Testis (tissue), 2 donors: ENCODE results near the gene ZNF853.

Experiments
- CTCF ChIP-seq, 3 experiments: fragments of 450-650 bp in 2 of 3; fragments of 200-600 bp in 1 of 3; sonication (generic) in 1 of 3; IDR thresholded peaks; one replicate each; pipeline ENCODE4 v1.5.1; 2016 to 2019; ENCODE audit warnings: antibody characterized with exemption in 3 of 3, mild to moderate bottlenecking in 2 of 3, moderate library complexity in 1 of 3
- POLR2A ChIP-seq: fragments of 450-650 bp; IDR thresholded peaks from one replicate; pipeline ENCODE4 v1.6.1; 2017; ENCODE audit warnings: antibody characterized with exemption, mild to moderate bottlenecking, moderate library complexity

- TF ChIP-seq CTCF (IDR thresholded peaks at IDR 0.05), result no peak
- TF ChIP-seq POLR2A, result no peak
Observed at GRCh38 chr7:6588566-6588965, 26.8 kb upstream of the ZNF853 start.
